Inferior parietal cortex (tissue), 1 donor: ENCODE measurements around the gene GUCY1A1.
A peak's percentile ranks its signal among the peaks of the same experiment; 100 is the strongest.

ENCODE experiments used
- DNase-seq: peaks from one replicate; pipeline ENCODE4 v3.0.0-alpha.2; 2016; ENCODE audit errors: extremely low spot score

The GUCY1A1 gene

DNA sequence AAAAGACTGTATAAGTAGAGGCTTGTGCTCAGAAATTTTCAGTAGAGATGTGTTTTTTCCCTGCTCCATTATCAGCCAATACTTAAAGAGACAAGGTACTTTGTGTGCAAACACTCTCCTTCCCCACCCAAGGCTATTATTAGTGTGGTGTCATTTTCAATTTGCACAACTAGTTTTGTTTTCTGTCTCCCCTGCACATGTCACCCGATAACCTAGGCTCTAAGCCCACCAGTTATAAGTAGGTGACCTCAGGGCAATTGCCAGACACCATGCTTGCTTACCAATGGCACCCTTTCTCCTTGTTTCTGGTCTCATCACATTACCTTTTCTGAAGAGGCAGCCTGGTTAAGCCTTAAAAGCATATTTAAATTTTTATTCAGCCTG is 8.0 kb upstream of the GUCY1A1 start:
- DNase-seq, result no peak

DNA sequence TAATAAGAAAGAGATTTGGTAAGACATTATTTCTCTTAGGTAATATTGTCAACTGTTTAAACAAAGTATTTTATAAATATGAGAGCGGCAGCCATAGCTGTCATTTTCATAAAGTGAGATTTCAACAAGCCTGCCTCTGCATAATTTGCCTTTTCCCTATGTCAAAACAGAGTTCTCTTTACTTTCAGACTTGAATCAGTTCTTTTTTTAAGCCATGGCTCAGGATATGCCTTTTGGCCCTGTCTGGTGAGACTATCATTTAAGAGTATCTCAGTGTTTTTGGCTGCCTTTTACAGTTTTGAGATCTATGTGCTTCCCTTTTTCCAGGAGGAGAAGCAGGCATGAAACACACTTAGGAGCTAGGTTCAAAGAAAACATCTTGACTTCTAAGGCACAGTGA is 7.5 kb upstream of the GUCY1A1 start:
- DNase-seq, result no peak

DNA sequence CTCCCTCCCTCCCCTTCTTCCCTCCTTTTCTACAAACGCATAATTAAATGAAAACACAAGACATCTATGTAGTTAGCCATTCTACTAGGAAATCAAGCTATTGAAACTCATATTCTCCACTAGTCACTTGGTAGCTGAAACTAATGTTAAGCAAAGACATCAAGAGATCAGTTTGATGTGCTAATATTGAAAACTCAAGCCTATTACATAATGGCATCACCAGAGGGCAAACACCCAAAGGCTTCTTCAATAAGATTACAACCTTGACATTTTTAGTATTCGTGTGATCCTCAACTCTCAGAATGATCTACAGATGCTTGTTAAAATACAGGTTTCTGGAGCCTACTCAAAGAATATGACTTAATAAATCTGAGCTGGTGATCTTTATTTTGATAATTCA is 6.2 kb upstream of the GUCY1A1 start:
- DNase-seq, result no peak

DNA sequence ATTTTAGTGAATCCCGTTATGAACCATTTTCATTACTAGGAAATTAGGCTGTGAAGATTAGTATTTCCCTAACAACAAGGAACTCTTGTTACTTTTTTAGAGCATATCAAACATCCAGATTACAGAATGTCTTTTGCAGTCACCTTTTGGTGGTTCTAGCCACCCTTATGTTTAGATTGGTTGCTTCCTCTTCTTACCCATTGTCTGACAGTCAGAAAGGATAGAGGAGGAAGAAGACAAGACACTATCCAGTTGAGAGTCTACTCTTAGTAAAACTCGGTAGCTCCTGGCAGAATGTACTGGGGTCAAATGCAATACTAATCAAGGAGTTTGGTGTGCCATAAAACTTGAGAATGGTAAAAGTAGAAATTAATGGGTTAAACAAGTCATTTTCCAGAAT is 1.6 kb upstream of the GUCY1A1 start:
- DNase-seq, result no peak

DNA sequence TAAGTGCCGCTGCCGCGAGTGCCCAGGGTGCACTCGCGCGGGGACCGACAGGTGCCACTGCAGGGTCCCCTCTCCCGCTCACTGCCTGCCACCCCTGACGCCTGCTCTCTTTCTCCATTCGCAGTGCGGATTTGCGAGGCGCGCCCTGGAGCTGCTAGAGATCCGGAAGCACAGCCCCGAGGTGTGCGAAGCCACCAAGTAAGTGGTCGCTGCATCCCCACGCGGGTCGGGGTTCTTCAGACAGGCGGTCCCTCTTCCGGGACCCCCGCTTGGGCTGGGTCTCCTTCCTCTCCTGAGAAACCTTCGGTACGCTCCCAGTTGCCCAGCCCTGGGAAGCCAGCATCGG is 547 bp downstream of the GUCY1A1 start:
- peak; percentile 20 for DNase-seq

DNA sequence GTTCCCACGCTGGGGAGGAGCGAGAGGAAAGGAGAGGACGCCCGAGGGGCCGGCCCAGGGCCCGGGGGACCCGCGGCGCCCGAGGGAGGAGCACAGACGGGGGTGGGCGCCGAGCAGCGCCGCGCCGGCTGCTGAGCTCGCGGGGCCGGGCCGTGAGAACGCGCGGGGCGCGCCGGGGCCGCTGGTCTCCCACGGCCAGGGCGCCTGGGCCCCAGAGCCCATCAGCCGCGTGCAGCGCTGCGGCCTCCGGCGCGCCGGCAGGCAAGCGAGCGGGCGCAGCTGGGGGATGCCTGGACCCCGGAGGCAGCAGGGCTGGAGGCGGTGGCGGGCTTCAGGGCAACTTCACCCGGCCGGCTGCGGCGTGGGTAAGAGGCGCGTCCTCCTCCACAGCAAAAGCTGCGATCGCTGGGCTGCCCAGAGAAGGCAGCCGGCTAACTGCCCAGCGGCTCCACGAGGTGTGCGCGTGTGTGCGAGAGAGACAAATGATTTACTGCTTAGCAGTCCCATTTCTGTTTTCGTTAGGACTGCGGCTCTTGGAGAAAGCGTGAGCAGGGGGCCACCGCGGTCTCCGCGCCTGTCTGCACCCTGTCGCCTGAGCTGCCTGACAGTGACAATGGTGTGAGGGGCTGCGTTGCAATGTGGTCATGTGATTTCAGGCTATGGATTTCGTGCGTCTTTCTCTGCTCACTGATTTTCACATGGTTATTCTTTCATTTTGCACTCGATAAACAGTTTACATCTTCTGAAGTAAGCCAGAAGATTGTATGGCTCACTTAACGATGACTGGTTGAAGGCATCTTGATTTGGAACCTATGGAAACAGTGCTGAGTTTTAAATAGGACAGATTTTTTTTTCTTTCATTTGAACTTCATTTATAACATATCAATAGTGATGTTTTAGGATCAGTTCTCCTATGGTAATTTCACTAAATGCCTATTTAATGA is 1.2 kb downstream of the GUCY1A1 start:
- DNase-seq, result peak; percentile 50

DNA sequence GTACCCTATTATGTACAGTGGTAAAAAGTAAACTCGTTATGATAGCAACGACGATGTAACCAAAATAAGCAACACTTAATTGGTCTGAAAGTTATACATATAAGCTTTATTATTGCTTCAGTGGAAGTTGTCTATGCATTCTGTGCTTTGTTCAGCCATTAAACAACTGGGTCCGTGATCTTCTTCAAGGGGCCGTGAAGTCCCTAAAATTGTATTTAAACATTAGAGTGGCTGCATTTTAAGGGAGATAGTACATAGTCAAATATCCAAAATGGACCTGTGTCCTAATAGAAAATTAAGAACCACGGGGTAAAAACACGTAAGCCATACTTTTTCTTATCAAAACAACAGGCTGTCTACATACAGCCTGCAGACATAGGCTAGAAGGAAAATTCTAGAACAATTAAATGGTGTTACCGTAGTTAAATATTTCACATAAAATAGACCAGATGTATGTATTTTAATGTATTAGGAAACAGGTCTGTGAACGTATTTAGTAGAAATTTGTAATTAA is 2.1 kb downstream of the GUCY1A1 start:
- DNase-seq, result no peak

DNA sequence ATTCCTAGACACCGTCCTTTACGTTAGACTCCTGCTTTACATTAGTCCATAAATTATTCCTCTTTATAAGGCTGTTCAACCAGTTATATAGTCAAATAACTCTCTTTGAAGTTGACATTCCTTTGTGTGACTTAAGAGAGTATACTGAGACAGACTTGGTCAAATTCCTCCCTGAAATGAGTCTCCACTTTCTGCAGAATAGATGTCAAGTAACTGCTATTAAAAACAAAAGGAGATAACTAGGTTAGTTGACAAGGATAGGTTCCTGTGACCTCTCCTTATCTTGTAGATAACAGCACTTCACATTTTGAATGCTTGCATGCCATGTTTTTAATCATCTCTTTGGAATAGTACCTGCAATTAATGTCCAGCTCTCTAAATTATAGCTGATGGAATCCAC is 5.7 kb downstream of the GUCY1A1 start:
- no peak for DNase-seq

DNA sequence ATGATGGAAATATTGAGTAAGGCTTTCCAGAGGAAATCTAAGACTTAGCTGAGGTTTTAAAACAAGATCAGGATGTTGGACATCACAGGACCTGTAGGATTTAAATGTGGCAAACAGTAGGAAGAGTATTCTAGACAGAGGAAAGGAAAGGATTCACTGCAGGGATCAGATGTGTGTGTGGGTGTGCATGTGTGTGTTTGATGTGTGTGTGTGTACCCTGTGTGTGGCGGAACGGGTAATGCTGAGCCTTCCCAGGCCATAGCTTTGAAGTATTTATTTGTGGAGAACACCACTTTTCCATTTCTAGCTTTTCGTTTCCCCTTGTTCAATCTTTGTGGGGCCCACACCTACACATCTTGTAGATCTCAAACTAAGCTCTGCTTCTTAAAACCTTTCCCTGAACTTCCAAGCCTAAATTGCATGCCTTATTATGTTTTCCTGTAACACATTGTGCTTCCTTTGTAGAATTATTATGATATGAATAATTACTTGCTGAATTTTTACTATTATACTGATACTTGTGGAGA is 6.9 kb downstream of the GUCY1A1 start:
- DNase-seq, result no peak

DNA sequence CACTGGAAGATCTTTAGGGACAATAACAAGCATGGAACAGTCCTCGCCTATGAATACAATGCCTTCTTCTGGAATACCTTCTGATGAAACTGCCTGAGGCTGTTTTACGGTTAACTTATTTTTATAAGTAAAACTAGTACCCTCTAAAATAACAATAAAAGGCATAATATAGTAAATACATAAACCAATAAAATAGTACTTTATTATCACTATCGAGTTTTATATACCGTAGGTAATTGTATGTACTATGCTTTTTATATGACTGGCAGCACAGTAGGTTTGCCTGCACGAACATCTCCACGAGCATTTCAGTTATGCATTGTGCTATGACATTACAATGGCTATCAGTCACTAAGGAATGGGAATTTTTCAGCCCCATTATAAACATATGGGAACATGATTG is 8.0 kb downstream of the GUCY1A1 start:
- DNase-seq, result no peak

DNA sequence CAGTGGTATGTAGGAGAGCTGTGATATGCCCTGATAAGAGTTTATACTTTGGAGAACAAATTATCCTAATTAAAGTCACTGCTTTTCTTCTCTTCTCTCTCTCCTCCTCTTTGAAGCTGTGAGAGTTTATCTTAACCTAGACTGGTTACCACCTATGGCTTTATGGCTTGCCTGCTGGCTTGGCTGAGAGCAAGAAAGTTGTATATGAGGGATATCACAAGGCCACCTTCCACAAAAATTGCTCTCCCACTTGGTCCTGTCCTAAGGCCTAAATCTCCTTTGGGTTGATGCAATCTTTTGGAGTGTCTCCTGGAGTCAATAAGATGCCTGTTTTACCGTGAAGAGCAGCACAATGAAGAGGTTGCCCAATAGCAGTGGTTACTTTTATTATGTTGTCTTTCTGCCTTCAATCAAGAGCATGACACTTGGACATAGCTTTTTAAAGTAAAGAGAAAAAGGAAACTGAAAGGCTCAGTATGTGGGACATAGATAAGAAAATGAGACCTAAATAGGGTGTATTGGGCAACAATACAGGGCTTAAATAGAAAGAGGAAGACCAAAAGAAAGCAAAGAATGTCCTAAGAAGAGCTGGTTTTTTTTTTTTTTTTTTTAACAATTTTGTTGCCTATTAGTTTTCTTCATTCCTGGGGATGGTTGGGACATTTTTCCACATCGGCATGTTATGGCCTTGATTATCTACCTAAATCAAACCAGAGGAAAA is 9.2 kb downstream of the GUCY1A1 start:
- DNase-seq, result no peak

DNA sequence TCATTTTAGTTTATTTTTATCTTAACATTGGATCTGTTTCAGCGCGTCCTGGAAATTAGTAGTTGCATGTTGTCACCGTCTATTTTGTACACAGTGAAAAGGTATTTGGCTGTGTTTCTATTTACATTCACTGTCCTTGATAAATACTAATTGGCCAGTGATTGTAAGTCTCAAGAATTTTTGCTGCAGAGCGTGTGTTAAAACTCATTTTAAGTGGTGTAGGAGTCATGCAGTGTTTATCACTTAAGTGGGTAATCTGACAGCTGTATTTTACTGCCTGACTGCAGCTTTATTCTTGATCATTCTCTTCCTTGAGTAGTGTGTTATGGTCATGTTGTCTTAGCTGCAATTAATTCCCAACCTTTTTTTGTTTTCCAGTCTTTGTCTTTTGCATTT is 9.8 kb downstream of the GUCY1A1 start:
- DNase-seq, result no peak

DNA sequence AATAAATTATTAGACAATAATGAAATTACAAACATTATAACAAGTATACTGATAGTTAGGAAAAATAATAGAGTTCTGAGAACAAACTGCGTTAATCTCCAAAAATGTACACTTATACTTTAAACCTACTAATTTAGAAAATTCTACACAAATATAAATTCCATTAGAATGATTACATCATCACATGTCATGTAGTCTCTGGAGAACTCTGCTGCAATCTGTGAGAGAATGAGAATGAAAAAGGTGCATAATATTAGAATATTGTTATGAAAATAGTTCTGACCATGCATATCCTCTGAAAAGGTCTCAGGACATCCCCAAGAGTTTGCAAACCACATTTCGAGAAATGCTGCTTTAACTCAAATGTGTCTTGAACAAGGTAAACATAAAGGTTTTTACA is 11.4 kb downstream of the GUCY1A1 start:
- DNase-seq, result no peak

DNA sequence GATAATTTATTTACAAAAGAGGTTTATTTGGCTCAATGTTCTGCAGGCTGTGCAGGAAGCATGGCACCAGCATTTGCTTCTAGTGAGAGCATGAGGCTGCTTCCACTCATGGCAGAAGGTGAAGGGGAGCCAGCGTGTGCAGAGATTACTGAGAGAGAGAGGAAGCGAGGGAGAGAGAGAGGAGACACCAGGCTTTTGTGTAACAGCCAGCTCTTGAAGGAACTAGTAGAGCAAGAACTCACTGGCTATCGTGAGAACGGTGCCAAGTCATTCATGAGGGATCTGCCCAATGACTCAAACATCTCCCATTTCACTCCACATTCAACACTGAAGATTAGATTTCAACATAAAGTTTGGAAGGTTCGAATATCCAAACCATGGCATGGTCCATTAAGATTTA is 12.7 kb downstream of the GUCY1A1 start:
- no peak for DNase-seq

DNA sequence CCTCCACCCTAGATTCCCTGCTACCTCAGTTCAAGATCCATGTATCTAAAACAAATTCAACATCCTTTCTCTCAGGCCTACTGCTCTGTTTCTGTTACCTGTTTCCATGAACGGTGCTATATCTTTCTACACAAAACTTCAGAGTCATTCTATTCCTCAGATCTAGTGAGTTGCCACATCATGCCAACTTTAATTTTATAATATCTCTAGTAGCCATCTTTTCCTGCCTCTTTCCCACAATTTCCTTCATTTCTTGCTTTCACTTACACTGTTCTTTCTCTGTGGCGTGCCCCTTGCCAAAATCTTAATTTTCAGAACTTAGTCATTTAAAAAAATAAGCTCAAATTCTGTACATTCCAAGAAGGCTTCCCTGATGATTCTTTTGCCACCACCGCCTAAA is 15.2 kb downstream of the GUCY1A1 start:
- no peak for DNase-seq

DNA sequence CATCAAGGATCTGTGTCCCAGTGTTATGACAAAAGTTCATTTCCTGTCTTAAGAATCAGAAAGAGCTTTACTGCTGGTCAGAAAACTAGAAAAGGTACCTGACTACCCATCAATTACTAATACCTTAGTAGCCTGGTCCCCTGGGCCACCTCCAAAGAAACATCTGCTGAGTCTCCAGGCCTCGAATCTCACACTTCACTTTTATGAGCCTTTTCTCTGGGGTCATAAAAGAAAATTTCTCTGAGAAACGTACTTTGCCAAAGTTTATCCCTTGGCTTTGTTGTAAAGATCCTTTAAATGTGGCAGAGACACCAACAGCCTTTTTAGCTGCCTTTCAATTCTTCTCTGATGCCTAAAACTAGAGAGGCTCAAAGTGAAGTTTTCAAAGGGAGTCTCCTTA is 17.8 kb downstream of the GUCY1A1 start:
- no peak for DNase-seq

DNA sequence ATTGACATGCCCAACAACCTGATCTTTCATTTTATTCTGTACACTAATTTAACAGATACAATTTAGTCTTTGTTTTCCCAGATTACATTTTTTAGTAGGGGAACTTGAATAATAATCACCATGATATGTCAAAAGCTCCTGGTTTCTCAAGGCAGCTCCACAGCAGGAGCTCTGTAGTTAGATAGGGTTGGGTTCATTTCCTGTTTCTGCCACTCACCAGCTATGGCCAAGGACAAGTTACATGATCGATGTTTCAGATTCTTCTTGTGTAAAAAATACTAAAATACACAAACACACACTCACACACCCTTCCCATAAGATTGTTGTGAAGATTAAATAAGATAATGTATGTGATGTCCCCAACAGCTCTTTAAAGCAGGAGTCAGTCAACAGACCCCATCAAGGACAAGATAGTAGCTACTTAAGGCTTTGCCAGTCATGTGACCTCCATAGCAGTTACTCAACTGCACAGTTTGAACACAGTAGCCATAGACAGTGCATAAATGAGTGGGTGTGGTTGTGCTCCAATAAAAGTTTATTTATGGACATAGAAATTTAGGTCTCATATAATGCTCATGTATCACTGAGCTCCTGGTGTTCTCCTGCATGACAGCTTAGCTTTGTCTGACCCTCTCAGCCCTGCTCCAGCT is 18.4 kb downstream of the GUCY1A1 start:
- DNase-seq, result no peak

DNA sequence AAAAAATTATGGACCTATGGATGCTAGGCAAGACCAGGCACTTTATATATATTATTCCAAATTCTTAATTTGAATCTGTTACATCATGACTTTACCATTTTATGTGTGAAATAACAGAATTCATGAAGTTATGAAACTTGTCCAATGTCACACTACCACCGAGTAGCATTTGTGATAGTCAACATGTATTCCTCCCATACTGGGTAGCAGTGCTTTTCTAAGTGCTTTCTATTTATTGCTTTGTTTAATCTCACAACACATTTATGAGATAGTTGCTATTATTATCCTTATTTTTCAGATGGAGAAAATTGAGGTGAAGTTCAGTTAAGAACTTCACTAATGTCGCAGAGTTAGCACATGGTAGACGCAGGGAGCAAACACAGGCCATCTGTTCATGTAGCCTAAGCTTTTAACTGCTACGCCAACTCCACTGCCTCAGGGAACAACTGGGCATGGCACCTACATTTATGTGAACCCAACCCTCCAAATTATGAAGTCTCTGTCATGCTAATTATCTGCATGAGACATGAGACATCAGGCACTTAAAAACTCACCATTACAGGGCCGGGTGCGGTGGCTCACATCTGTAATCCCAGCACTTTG is 20.8 kb downstream of the GUCY1A1 start:
- DNase-seq, result no peak

DNA sequence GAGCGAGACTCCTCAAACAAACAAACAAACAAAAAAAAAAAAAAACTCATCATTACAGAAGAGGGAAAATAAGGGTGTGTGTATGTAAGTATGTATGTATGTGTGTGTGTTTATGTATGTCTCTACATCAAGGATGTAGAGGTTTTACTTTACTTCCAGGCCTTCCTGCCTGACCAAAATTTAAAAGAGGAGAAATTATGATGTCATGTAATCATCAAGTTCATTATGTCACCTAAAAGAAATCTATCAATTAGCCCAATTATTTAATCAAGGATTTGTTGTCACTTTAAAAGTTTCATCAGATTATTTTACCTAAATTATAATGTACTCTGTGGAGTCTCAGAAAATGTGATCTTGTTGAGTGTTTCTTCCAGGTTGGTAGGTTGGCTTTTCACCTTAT is 21.6 kb downstream of the GUCY1A1 start:
- no peak for DNase-seq

DNA sequence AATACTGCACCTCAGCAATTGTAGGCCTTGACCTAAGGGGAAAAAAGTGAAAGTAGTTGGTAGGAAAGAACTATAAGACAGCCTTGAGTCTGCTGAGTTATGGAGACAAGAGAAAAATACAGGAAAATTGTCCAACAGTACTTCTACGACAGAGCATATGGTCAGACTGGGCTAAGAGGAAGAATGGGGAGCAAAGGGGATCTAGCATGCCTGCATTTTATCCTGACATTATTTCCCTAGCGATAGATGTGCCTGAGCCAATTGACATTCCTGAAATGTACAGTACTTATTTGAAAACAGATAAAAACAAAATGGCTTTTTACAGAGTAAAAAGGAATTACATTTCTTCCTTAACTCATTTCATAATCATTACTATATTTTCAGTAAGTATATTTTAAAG is 22.2 kb downstream of the GUCY1A1 start:
- no peak for DNase-seq

DNA sequence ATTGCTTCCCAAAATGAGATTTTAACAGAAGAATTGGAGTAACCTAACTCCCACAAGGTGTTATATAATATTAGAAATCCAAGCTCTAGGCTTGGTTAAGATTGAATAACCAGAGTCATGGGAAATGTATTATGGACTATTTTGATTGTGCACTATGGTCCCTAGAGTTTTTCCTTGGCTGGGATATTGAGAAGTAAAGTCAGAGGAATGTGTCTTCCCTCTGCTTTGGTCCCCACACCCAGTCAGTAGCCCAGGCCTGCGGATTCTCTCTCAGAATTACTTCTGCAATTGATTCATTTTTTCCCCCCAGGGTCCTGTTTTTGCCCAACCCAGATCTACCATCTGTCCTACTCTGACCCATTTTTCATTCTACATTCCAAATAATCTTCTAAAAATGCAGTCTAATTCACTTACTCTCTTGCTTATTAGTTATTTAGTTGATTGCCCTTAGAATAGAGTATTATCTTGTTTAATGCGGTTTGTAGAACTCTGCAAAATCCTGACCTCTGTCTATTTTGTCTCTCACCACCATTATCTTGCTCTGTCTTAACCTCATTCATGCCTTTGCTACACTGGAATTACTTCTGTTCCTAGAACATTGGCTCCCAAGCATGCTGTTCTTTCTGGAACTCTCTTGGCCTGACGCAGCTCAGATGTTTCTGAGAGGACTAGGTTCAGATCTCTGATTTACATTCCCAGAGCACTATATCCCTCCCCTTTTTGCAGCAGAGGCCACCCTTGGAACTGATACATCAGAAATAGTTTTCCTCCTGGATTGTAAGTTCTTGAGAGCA is 23.6 kb downstream of the GUCY1A1 start:
- DNase-seq, result no peak
